H1 (cell line): ENCODE results near the gene LPCAT1. TPM values are rescaled to one million over a fixed set of nuclear protein-coding genes. Genes with fewer than 3 reads are reported as not detected.

Experiments used
- CBX5 ChIP-seq: fragments of 300-800, 300-1000 bp; sonication (generic); IDR thresholded peaks from 2 replicates; pipeline ENCODE4 v1.7.1; 2016; ENCODE audit warnings: antibody characterized with exemption, low read length, low read depth
- EGR1 ChIP-seq: IDR thresholded peaks from 2 replicates; pipeline ENCODE4 v1.6.1; 2011; ENCODE audit warnings: low read depth, low read length, borderline replicate concordance
- KDM4A ChIP-seq: IDR thresholded peaks from one replicate; pipeline ENCODE4 v1.7.1; 2012; ENCODE audit warnings: low read depth, mild to moderate bottlenecking, moderate library complexity, low read length, inconsistent platforms; ENCODE audit not compliant: severe bottlenecking
- POLR2A ChIP-seq, 2 experiments: IDR thresholded peaks; 1 replicate in 1 of 2; 2 replicates in 1 of 2; pipeline ENCODE4 v1.6.1; 2011; ENCODE audit warnings: low read depth in 2 of 2, low read length in 2 of 2, mild to moderate bottlenecking in 2 of 2; ENCODE audit errors: control extremely low read depth in 1 of 2
- POLR2AphosphoS5 ChIP-seq: IDR thresholded peaks from 2 replicates; pipeline ENCODE4 v1.6.1; 2011; ENCODE audit warnings: low read depth, low read length
- SP2 ChIP-seq: IDR thresholded peaks from 2 replicates; pipeline ENCODE4 v1.6.1; 2012; ENCODE audit warnings: mild to moderate bottlenecking, low read length, inconsistent platforms
- polyA plus RNA-seq, 7 experiments: library from polyadenylated mRNA; depleted of rRNA in 3 of 7; stranded (reverse) in 5 of 7; unstranded in 2 of 7; fragments of >200 nt in 5 of 7; fragments of 200-250 nt in 2 of 7; gene quantifications; 1 replicate in 5 of 7; 2 replicates in 1 of 7; 4 replicates in 1 of 7; pipeline versions ENCODE4 v1.2.1 to v1.2.3, GENCODE V29; 2011 to 2013; ENCODE audit warnings: missing spikeins in 2 of 7, mixed read lengths in 2 of 7
- total RNA-seq: library from RNA; stranded (reverse); fragmentation: NEBNext Ultra II Directional; extraction: Animal tissue kit (Norgen Biotek cat#: 25700); gene quantifications from 2 replicates; pipeline ENCODE4 v1.2.1, GENCODE V29; 2021

Gene LPCAT1
- total and polyA plus RNA-seq, 2 of the 8 experiments (the other 6 are each of a cell fraction or from before 2014, with no cell fraction given): 107 to 260 TPM

GRCh38 chr5:1557114-1557873 is 33.5 kb upstream of the LPCAT1 start (continued):
- TF ChIP-seq CBX5 (no peak), KDM4A (no peak), POLR2AphosphoS5 (no peak), SP2 (no peak), EGR1 (no peak), POLR2A (IDR thresholded peaks at IDR 0.05; ENCODE audit: control extremely low read depth in 1 of 2, low read depth in 2 of 2, low read length in 2 of 2) (no peak)
